ENCODE results near the gene UBE2G1. TPM values are rescaled to one million over a fixed set of nuclear protein-coding genes. Genes with fewer than 3 reads are reported as not detected.

The UBE2G1 gene
- total RNA-seq, 1 experiment from 2014 or later, result 56.8 TPM

DNA sequence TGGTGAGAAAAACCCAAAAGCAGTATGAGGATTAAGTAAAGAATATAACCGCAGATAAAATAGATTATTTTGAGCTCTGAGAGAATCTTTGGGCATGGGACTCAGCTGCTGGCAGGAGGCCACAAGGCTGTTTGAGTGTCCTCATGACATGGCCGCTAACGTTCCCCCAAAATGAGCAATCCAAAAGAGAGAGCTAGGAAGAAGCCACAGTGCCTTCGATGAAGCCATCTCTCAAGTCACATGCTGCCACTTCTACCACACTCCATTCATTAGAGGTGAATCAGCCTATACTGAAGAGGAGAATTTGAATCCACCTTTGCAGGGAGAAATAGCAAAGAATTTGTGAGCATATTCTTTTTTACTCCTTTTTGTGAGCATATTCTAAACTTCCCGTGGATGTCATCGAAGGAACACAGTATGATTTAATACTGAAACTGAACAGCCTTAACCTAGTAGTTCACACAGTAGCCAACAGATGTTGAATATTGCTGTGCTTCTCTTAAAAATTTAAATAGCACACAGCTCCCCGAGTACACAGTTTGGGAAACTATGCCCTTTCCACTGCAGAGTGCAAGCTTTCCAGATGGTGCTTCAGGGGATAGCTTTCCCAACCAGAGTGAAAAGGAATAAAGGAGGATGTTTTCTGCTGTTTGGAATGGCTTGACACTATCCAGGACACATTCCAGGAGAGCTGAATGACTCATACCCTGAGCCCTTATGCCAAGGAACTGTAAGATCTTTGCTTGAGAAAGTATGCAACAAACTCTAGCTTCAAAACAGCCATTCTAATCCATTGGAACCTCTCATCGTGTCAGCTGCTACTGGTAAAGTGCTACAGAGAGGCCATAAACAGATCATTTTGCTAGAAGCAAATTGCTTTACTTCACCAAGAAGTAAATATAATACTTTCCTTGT, 136.6 kb downstream of the UBE2G1 start:
- Mint-ChIP-seq H3K36me3 (ENCODE audit: insufficient read depth, unreplicated experiment) (peaks cover 6% of the 10 kb centered on the region), H3K4me3 (ENCODE audit: unreplicated experiment) (no peak overlapping the region), H3K9me3 (ENCODE audit: unreplicated experiment) (no peaks in the 10 kb centered on the region), H3K27ac (ENCODE audit: unreplicated experiment) (no peak overlapping the region), H3K4me1 (ENCODE audit: low read depth, unreplicated experiment) (no peaks in the 10 kb centered on the region), H3K27me3 (ENCODE audit: insufficient read depth, unreplicated experiment) (no peaks in the 10 kb centered on the region)
- TF ChIP-seq, protein P1, sequence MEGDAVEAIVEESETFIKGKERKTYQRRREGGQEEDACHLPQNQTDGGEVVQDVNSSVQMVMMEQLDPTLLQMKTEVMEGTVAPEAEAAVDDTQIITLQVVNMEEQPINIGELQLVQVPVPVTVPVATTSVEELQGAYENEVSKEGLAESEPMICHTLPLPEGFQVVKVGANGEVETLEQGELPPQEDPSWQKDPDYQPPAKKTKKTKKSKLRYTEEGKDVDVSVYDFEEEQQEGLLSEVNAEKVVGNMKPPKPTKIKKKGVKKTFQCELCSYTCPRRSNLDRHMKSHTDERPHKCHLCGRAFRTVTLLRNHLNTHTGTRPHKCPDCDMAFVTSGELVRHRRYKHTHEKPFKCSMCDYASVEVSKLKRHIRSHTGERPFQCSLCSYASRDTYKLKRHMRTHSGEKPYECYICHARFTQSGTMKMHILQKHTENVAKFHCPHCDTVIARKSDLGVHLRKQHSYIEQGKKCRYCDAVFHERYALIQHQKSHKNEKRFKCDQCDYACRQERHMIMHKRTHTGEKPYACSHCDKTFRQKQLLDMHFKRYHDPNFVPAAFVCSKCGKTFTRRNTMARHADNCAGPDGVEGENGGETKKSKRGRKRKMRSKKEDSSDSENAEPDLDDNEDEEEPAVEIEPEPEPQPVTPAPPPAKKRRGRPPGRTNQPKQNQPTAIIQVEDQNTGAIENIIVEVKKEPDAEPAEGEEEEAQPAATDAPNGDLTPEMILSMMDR (IDR thresholded peaks at IDR 0.05; ENCODE audit: insufficient read depth in 1 of 2, low read depth in 1 of 2, low read length in 1 of 2, severe bottlenecking in 1 of 2, unreplicated experiment in 1 of 2), result no peak
- ChIA-PET POLR2A (no interaction called here), CTCF (interaction anchor here (1.4 kb wide), 1 partner anchor 18 kb away, joined by 5 read pairs; no protein-coding TSS in a partner anchor)
- Histone ChIP-seq H3K4me1 (peaks cover 6% of the 10 kb centered on the region), H3K4me3 (ENCODE audit: low read depth, low read length) (no peak overlapping the region), H3K36me3 (ENCODE audit: control insufficient read depth, insufficient read depth, low read length) (no peaks in the 10 kb centered on the region), H3K27me3 (replicated peaks; ENCODE audit: control insufficient read depth, insufficient read depth, low read length) (no peaks in the 10 kb centered on the region), H3K9me3 (no peaks in the 10 kb centered on the region)
- no peak for DNase-seq
- BruUV-seq (replicated peaks), result no TSS peak
- intact Hi-C loops (cut with micrococcal nuclease; ENCODE audit: unreplicated experiment), result no loop called here

- Mint-ChIP-seq H3K9me3 (ENCODE audit: unreplicated experiment) (no peaks in the 10 kb centered on the region), H3K27me3 (ENCODE audit: insufficient read depth, unreplicated experiment) (no peaks in the 10 kb centered on the region), H3K27ac (ENCODE audit: unreplicated experiment) (no peak overlapping the region), H3K4me3 (ENCODE audit: unreplicated experiment) (no peak overlapping the region), H3K4me1 (ENCODE audit: low read depth, unreplicated experiment) (no peaks in the 10 kb centered on the region), H3K36me3 (ENCODE audit: insufficient read depth, unreplicated experiment) (peaks cover 13% of the 10 kb centered on the region)
- Histone ChIP-seq H3K4me3 (ENCODE audit: low read depth, low read length) (no peak overlapping the region), H3K27me3 (replicated peaks; ENCODE audit: control insufficient read depth, insufficient read depth, low read length) (no peaks in the 10 kb centered on the region), H3K36me3 (ENCODE audit: control insufficient read depth, insufficient read depth, low read length) (no peaks in the 10 kb centered on the region), H3K4me1 (no peaks in the 10 kb centered on the region), H3K9me3 (no peaks in the 10 kb centered on the region)
- POLR2A ChIA-PET, result no interaction called here
- CTCF ChIA-PET, result no interaction called here
- BruUV-seq (replicated peaks), result no TSS peak
- TF ChIP-seq, protein P1 (IDR thresholded peaks at IDR 0.05; ENCODE audit: insufficient read depth in 1 of 2, low read depth in 1 of 2, low read length in 1 of 2, severe bottlenecking in 1 of 2, unreplicated experiment in 1 of 2), result no peak
- no peak for DNase-seq
- intact Hi-C loops (cut with micrococcal nuclease; ENCODE audit: unreplicated experiment), result no loop called here
Observed at GRCh38 chr17:4221899-4222659, 144.4 kb downstream of the UBE2G1 start.

DNA sequence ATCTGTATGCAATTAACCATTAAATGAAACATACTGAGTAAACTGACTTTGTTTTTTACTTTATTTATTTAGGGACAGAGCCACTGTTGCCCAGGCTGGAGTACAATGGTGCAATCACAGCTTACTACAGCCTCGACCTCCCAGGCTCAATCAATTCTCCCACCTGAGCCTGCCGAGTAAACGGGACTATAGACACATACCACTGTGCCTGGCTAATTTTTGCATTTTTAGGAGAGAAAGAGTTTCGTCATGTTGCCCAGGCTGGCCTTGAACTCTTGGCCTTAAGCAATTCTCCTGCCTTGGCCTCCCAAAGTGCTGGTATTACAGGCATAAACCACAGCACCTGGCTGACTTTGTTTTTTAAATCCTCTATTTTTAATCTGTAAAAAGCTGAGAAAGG, 145.3 kb downstream of the UBE2G1 start:
- Histone ChIP-seq H3K36me3 (ENCODE audit: control insufficient read depth, insufficient read depth, low read length) (no peaks in the 10 kb centered on the region), H3K27me3 (replicated peaks; ENCODE audit: control insufficient read depth, insufficient read depth, low read length) (no peaks in the 10 kb centered on the region), H3K9me3 (no peaks in the 10 kb centered on the region), H3K4me1 (no peaks in the 10 kb centered on the region), H3K4me3 (ENCODE audit: low read depth, low read length) (no peak overlapping the region)
- Mint-ChIP-seq H3K9me3 (ENCODE audit: unreplicated experiment) (no peaks in the 10 kb centered on the region), H3K27me3 (ENCODE audit: insufficient read depth, unreplicated experiment) (no peaks in the 10 kb centered on the region), H3K27ac (ENCODE audit: unreplicated experiment) (no peak overlapping the region), H3K36me3 (ENCODE audit: insufficient read depth, unreplicated experiment) (peaks cover 13% of the 10 kb centered on the region), H3K4me1 (ENCODE audit: low read depth, unreplicated experiment) (no peaks in the 10 kb centered on the region), H3K4me3 (ENCODE audit: unreplicated experiment) (no peak overlapping the region)
- no TSS peak for BruUV-seq (replicated peaks)
- intact Hi-C loops (cut with micrococcal nuclease; ENCODE audit: unreplicated experiment), result no loop called here
- CTCF ChIA-PET, result no interaction called here
- TF ChIP-seq, protein P1 (IDR thresholded peaks at IDR 0.05; ENCODE audit: insufficient read depth in 1 of 2, low read depth in 1 of 2, low read length in 1 of 2, severe bottlenecking in 1 of 2, unreplicated experiment in 1 of 2), result no peak
- POLR2A ChIA-PET, result no interaction called here
- no peak for DNase-seq

Data from Caco-2 (cell line).